Endothelial cell of umbilical vein (primary cell): ENCODE measurements around the gene IRF8. TPM values are rescaled to one million over a fixed set of nuclear protein-coding genes. Genes with fewer than 3 reads are reported as not detected.

Experiments used
- BruUV-seq: library from RNA; stranded (reverse); fragments of 400-500 nt; replicated peaks from 2 replicates; lab custom pipeline; 2021; lab: Mats Ljungman, UMichigan
- CTCF ChIA-PET: fragments of 300-600, 350-600 bp; sonication (Branson Sonifier 250); formaldehyde crosslinking; loops from one replicate; lab custom pipeline; 2021; ENCODE audit warnings: antibody characterized with exemption, inconsistent platforms; lab: Charles Lee
- POLR2A ChIA-PET: fragments of 300-600, 350-600 bp; sonication (Branson Sonifier 250); formaldehyde crosslinking; loops from one replicate; lab custom pipeline; 2021; ENCODE audit warnings: antibody characterized with exemption, inconsistent platforms; lab: Charles Lee
- DNase-seq: peaks from one replicate; pipeline ENCODE4 v3.0.0-alpha.2; 2011; ENCODE audit warnings: low read depth, low spot score
- FAIRE-seq: peaks from 2 replicates; lab custom pipeline; 2011; peaks lifted over from hg19 to GRCh38; lab: Jason Lieb, UNC
- H2AFZ ChIP-seq: 2 replicates; pipeline ENCODE4 v1.6.0; 2012; ENCODE audit warnings: low read depth, low read length, control low read depth, inconsistent platforms
- H3K27ac ChIP-seq: 2 replicates; pipeline ENCODE4 v1.5.1; 2011; ENCODE audit warnings: low read depth, mild to moderate bottlenecking, control low read depth, low read length, moderate library complexity; ENCODE audit not compliant: insufficient read depth
- H3K27me3 ChIP-seq, 2 experiments: 2 replicates each; pipeline versions ENCODE4 v1.6.0 to v1.6.1; 2011; ENCODE audit warnings: low read length in 2 of 2, mixed read lengths in 1 of 2; ENCODE audit not compliant: control insufficient read depth in 2 of 2, insufficient read depth in 2 of 2
- H3K36me3 ChIP-seq, 2 experiments: 2 replicates in 1 of 2; 3 replicates in 1 of 2; pipeline ENCODE4 v1.5.1; 2011; ENCODE audit warnings: low read length in 2 of 2, mild to moderate bottlenecking in 1 of 2, moderate library complexity in 1 of 2; ENCODE audit not compliant: control insufficient read depth in 2 of 2, insufficient read depth in 2 of 2; ENCODE audit errors: extremely low read depth in 1 of 2
- H3K4me1 ChIP-seq: 3 replicates; pipeline ENCODE4 v1.5.1; 2011; ENCODE audit warnings: mild to moderate bottlenecking, low read length; ENCODE audit not compliant: control insufficient read depth, insufficient read depth; ENCODE audit errors: extremely low read depth
- H3K4me2 ChIP-seq: 2 replicates; pipeline ENCODE4 v1.6.1; 2011; ENCODE audit warnings: low read length, control low read depth, mixed read lengths; ENCODE audit not compliant: insufficient read depth
- H3K4me3 ChIP-seq, 3 experiments: fragments of 200-600 bp in 1 of 3; sonication (generic), shearing (Covaris generic) in 1 of 3; replicated peaks in 1 of 3; 2 replicates each; pipeline ENCODE4 v1.5.1; 2011 to 2016; ENCODE audit warnings: control low read depth in 3 of 3, low read length in 3 of 3, mild to moderate bottlenecking in 2 of 3, inconsistent platforms in 1 of 3, low read depth in 1 of 3, moderate library complexity in 1 of 3; ENCODE audit not compliant: insufficient read depth in 1 of 3
- H3K79me2 ChIP-seq: 2 replicates; pipeline ENCODE4 v1.6.0; 2012; ENCODE audit warnings: low read length, inconsistent platforms; ENCODE audit not compliant: control insufficient read depth, insufficient read depth
- H3K9ac ChIP-seq: replicated peaks from 2 replicates; pipeline ENCODE3; 2011; ENCODE audit warnings: low read length, control low read depth; ENCODE audit not compliant: insufficient read depth; ENCODE audit errors: extremely low read depth
- H3K9me1 ChIP-seq: replicated peaks from 3 replicates; pipeline ENCODE4 v1.6.0; 2011; ENCODE audit warnings: mild to moderate bottlenecking, low read length; ENCODE audit not compliant: control insufficient read depth, insufficient read depth; ENCODE audit errors: extremely low read depth
- H3K9me3 ChIP-seq: replicated peaks from 2 replicates; pipeline ENCODE4 v1.5.1; 2012; ENCODE audit warnings: low read length, inconsistent platforms; ENCODE audit not compliant: control insufficient read depth, insufficient read depth
- H4K20me1 ChIP-seq: replicated peaks from 2 replicates; pipeline ENCODE3; 2011; ENCODE audit warnings: mild to moderate bottlenecking, low read length; ENCODE audit not compliant: control insufficient read depth, insufficient read depth; ENCODE audit errors: extremely low read depth
- EZH2 ChIP-seq: IDR thresholded peaks from 2 replicates; pipeline ENCODE4 v1.6.1; 2012; ENCODE audit warnings: borderline replicate concordance, low read depth, mild to moderate bottlenecking, moderate library complexity, low read length, inconsistent platforms; ENCODE audit not compliant: severe bottlenecking
- FOS ChIP-seq: IDR thresholded peaks from 2 replicates; pipeline ENCODE4 v1.6.1; 2011; ENCODE audit warnings: mild to moderate bottlenecking, low read length, moderate library complexity, borderline replicate concordance; ENCODE audit not compliant: insufficient read depth
- GATA2 ChIP-seq: IDR thresholded peaks from 2 replicates; pipeline ENCODE4 v1.7.0; 2011; ENCODE audit warnings: low read depth, mild to moderate bottlenecking, moderate library complexity, mixed read lengths, low read length; ENCODE audit not compliant: insufficient read length, insufficient read depth
- JUN ChIP-seq: IDR thresholded peaks from 2 replicates; pipeline ENCODE4 v1.6.1; 2011; ENCODE audit warnings: borderline replicate concordance, low read depth; ENCODE audit not compliant: insufficient read length, insufficient read depth
- MYC ChIP-seq: IDR thresholded peaks from one replicate; pipeline ENCODE4 v1.6.1; 2011; ENCODE audit warnings: mild to moderate bottlenecking, low read depth, low read length
- POLR2A ChIP-seq: IDR thresholded peaks from 2 replicates; pipeline ENCODE4 v1.6.1; 2012; ENCODE audit warnings: low read depth, mild to moderate bottlenecking, control low read depth, low read length
- POLR2AphosphoS5 ChIP-seq: IDR thresholded peaks from 2 replicates; pipeline ENCODE4 v1.6.1; 2012; ENCODE audit warnings: low read depth, mild to moderate bottlenecking, control low read depth, low read length, moderate library complexity; ENCODE audit not compliant: insufficient read depth
- dilution Hi-C: fragments of 300-500 bp; cut with MboI; formaldehyde crosslinking; loops from one replicate; pipeline ENCODE4 v1.15.0; 2019; ENCODE audit warnings: low sequenced_read_pairs; ENCODE audit not compliant: extremely low pct_ligation_motif_present
- intact Hi-C: fragments of 100-400 bp; cut with micrococcal nuclease; formaldehyde crosslinking; loops from one replicate; pipeline ENCODE4 v1.10.0; 2022
- polyA plus RNA-seq, 4 experiments: library from polyadenylated mRNA; depleted of rRNA in 3 of 4; stranded (reverse) in 3 of 4; unstranded in 1 of 4; fragments of >200 nt; gene quantifications; 2 replicates each; pipeline versions ENCODE4 v1.2.1 to v1.2.3, GENCODE V29; 2011 to 2012; ENCODE audit warnings: missing spikeins in 1 of 4
- total RNA-seq: library from RNA; stranded (reverse); gene quantifications from 2 replicates; pipeline ENCODE4 v1.2.3, GENCODE V29; 2021
- TF ChIP-seq, protein P1 (sequence below), 2 donors: IDR thresholded peaks; 1 replicate in 1 of 2; 2 replicates in 1 of 2; pipeline ENCODE4 v1.5.1; 2011; ENCODE audit warnings: low read length in 2 of 2, mild to moderate bottlenecking in 2 of 2, moderate library complexity in 2 of 2, control low read depth in 1 of 2, inconsistent platforms in 1 of 2, low read depth in 1 of 2; ENCODE audit not compliant: insufficient read depth in 1 of 2; ENCODE audit errors: extremely low read depth in 1 of 2
- TF ChIP-seq, protein P2 (sequence below): IDR thresholded peaks from 2 replicates; pipeline ENCODE4 v1.6.1; 2011; ENCODE audit not compliant: insufficient read depth, insufficient read length

Gene IRF8
- total and polyA plus RNA-seq, 2 donors (not counting 3 experiments of a cell fraction or from before 2014, with no cell fraction given): not detected

DNA sequence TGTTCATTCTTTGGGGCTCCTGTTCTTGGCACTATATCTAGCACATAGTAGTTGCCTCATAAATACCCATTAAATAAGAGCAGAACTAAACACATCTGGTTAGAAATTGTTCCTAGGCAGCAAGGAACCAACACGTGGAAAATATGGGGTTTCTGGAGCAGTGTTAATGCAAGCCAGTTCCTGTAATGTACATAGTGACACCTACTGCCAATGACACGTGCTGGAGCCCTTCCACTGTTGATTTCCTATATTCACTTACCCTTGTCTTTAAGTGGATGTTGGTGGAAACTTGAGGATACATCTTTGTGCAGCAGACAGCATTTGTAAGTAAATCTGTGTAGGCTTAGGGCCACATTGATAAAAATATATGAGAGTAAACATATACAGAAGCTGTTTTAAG lies 1.6 kb upstream of the IRF8 start:
- no peak for DNase-seq
- BruUV-seq: no TSS peak
- Histone ChIP-seq H2AFZ (no peak overlapping the region), H3K9me3 (no peaks in the 10 kb centered on the region), H3K27ac (no peak overlapping the region), H4K20me1 (no peaks in the 10 kb centered on the region), H3K27me3 (peaks cover 56 to 58% of the 10 kb centered on the region in 2 experiments), H3K4me2 (no peak overlapping the region), H3K4me3 (no peak overlapping the region), H3K9me1 (no peaks in the 10 kb centered on the region), H3K9ac (no peak overlapping the region), H3K4me1 (peaks cover 8% of the 10 kb centered on the region), H3K79me2 (no peaks in the 10 kb centered on the region), H3K36me3 (no peaks in the 10 kb centered on the region)
- dilution Hi-C loops (no loop called here), intact Hi-C loops (loop anchor here (5.0 kb wide), 1 partner anchor 75 kb away; no protein-coding TSS in a partner anchor)
- TF ChIP-seq POLR2AphosphoS5: no peak
- no peak for TF ChIP-seq MYC
- no peak for TF ChIP-seq GATA2
- TF ChIP-seq POLR2A: no peak
- no peak for TF ChIP-seq EZH2
- TF ChIP-seq, protein P1, sequence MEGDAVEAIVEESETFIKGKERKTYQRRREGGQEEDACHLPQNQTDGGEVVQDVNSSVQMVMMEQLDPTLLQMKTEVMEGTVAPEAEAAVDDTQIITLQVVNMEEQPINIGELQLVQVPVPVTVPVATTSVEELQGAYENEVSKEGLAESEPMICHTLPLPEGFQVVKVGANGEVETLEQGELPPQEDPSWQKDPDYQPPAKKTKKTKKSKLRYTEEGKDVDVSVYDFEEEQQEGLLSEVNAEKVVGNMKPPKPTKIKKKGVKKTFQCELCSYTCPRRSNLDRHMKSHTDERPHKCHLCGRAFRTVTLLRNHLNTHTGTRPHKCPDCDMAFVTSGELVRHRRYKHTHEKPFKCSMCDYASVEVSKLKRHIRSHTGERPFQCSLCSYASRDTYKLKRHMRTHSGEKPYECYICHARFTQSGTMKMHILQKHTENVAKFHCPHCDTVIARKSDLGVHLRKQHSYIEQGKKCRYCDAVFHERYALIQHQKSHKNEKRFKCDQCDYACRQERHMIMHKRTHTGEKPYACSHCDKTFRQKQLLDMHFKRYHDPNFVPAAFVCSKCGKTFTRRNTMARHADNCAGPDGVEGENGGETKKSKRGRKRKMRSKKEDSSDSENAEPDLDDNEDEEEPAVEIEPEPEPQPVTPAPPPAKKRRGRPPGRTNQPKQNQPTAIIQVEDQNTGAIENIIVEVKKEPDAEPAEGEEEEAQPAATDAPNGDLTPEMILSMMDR (IDR thresholded peaks at IDR 0.05; ENCODE audit: extremely low read depth in 1 of 2, insufficient read depth in 1 of 2, low read depth in 1 of 2, low read length in 2 of 2): no peak
- TF ChIP-seq JUN: no peak
- no peak for TF ChIP-seq FOS
- TF ChIP-seq, protein P2, sequence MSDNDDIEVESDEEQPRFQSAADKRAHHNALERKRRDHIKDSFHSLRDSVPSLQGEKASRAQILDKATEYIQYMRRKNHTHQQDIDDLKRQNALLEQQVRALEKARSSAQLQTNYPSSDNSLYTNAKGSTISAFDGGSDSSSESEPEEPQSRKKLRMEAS: no peak
- ChIA-PET POLR2A (no interaction called here), CTCF (interaction anchor here (1.4 to 2.1 kb wide), 2 partner anchors 10 to 76 kb away, joined by 3 to 17 read pairs; no protein-coding TSS in a partner anchor)
- peak; percentile 76 for FAIRE-seq
